Measurements from ENCODE around the gene PROZ. TPM values are rescaled to one million over a fixed set of nuclear protein-coding genes. Genes with fewer than 3 reads are reported as not detected.

Gene PROZ
- total RNA-seq, 1 experiment from 2014 or later = not detected

DNA sequence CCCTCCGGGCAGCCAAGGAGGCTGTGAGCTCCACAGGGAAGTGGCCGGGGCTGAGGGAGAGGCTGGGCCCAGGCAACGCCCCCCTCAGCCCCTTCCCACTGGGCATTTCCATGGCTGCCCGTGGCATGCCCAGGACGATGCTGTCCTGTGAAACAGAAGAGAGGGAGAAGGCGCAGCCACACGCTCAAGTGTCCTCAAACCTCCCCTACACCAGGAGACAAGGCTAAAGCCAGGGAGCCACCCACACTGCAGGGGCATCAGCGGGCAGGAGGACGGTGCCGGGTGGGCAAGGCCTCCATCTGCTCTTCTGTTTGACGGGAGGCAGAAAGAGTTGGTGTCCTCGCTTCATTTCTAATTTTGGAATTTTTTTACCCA, 14.2 kb upstream of the PROZ start:
- H3K27me3 ChIP-seq (ENCODE audit: control insufficient read depth, insufficient read depth, low read length) = no peaks in the 10 kb centered on the region
- H3K36me3 ChIP-seq (replicated peaks; ENCODE audit: control insufficient read depth, insufficient read depth, low read length) = no peaks in the 10 kb centered on the region
- no peak for DNase-seq
- no peak overlapping the region for H3K4me3 ChIP-seq (ENCODE audit: insufficient read depth, low read depth, low read length)

DNA sequence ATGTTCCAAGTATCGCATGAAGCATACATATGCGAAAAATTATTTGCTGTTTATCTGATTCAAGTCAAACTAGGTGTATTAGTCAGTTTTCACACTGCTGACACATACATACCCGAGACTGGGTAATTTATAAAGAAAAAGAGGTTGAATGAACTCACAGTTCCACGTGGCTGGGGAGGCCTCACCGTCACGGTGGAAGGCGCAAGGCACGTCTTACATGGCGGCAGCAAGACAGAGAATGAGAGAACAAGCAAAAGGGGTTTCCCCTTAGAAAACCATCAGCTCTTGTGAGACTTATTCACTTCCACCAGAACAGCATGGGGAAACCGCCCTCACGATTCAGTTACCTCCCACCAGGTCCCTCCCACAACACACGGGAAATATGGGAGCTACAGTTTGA, 13.0 kb upstream of the PROZ start:
- Histone ChIP-seq H3K27me3 (ENCODE audit: control insufficient read depth, insufficient read depth, low read length) (no peaks in the 10 kb centered on the region), H3K36me3 (replicated peaks; ENCODE audit: control insufficient read depth, insufficient read depth, low read length) (no peaks in the 10 kb centered on the region), H3K4me3 (ENCODE audit: insufficient read depth, low read depth, low read length) (no peak overlapping the region)
- DNase-seq = no peak

DNA sequence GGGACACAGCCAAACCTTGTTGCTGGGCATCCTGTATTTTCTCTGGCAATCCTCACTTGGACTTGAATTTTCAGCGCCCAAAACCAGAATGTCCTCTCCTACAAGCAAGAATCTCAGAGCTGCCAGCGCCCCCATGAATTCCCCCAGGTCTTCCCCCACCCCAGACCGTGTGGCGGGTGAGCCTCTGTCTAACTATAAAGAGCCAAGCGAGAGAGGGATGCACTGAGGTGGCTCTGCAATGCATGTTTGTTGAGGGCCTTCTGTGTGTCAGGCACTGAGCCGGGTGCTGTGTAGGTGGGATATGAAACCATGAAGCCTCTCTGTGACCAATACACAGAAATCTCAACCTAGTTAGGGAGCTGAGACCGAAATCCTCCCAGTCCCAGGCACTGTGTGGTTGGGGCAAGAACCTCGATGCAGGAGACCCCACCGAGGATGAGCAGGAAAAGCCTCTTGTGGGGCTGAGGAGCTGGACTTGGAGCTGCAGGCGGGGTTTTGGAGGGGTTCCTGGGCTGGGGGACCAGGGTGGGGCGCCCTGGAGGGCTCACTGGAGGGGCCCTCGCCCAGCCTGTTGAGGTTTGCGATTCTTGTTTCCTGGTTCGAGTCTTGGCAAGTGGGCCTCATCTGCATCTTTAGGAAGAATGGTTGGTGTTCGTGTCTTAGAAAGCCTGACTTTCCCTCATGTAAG, 12.4 kb upstream of the PROZ start:
- Histone ChIP-seq H3K27me3 (ENCODE audit: control insufficient read depth, insufficient read depth, low read length) (no peaks in the 10 kb centered on the region), H3K36me3 (replicated peaks; ENCODE audit: control insufficient read depth, insufficient read depth, low read length) (no peaks in the 10 kb centered on the region), H3K4me3 (ENCODE audit: insufficient read depth, low read depth, low read length) (no peak overlapping the region)
- peak; percentile 18 for DNase-seq

DNA sequence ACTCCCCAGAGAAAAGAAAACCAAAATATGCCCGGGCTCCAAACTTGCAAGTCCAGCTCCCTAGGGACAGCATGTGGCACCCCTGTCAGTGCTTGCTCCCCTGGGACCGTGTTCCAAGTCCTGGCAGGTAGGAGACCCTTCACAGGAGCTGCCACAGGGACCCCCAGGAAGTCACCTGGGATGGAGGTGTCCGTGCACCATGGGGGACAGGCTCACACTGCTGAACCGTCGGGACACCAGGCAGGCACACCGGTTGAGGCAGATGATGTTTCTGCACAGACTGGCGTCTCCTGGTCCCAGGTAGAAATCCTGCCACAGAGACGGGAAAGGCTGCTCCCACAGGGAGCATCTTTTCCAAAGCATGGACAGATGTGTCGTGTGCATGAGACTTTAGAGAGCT, 11.7 kb upstream of the PROZ start:
- DNase-seq = peak; percentile 20
- H3K36me3 ChIP-seq (replicated peaks; ENCODE audit: control insufficient read depth, insufficient read depth, low read length) = no peaks in the 10 kb centered on the region
- H3K4me3 ChIP-seq (ENCODE audit: insufficient read depth, low read depth, low read length) = no peak overlapping the region
- H3K27me3 ChIP-seq (ENCODE audit: control insufficient read depth, insufficient read depth, low read length) = peaks cover under 1% of the 10 kb centered on the region; the same call in 1 of the 2 replicates

DNA sequence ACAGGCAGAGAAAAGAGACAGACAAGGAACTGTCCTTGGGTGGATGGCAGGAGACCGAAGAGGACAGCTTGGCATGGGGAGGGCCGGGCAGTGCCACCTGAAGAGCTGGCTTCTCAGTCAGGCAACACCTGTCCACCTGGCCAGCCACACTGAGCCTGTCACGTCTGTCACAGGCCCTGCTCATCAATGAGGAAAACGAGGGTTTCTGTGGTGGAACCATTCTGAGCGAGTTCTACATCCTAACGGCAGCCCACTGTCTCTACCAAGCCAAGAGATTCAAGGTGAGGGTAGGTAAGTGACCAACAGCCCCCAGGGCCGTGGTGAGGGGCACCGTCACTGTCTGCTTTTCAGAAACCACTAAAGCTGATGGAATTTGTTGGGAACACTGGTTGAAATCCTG, 11.2 kb upstream of the PROZ start:
- no peak overlapping the region for H3K4me3 ChIP-seq (ENCODE audit: insufficient read depth, low read depth, low read length)
- peaks cover 4% of the 10 kb centered on the region for H3K27me3 ChIP-seq (ENCODE audit: control insufficient read depth, insufficient read depth, low read length)
- no peak for DNase-seq

DNA sequence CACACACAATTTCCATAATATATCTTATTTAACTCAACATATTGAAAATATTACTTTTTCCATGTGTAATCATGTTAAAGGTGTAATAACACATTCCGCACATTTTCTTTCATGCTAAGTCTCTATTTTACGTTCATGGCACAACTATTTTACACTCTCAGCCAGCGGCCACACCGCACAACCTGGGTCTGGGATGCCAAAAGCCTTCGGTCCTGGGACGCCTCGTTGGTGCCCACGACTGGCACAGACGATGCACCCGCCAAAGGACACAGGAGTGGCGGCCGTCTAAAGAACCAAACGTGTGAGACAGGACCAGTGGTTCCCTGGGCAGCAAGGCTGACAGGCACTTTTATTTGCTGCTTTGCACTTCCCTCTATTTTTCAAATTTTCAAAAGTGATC, 10.0 kb upstream of the PROZ start:
- no peak for DNase-seq
- Histone ChIP-seq H3K36me3 (replicated peaks; ENCODE audit: control insufficient read depth, insufficient read depth, low read length) (no peaks in the 10 kb centered on the region), H3K27me3 (ENCODE audit: control insufficient read depth, insufficient read depth, low read length) (peaks cover 15% of the 10 kb centered on the region), H3K4me3 (ENCODE audit: insufficient read depth, low read depth, low read length) (no peak overlapping the region)

More for the DNA sequence above, 11.2 kb upstream of the PROZ start:
- no peaks in the 10 kb centered on the region for H3K36me3 ChIP-seq (replicated peaks; ENCODE audit: control insufficient read depth, insufficient read depth, low read length)

DNA sequence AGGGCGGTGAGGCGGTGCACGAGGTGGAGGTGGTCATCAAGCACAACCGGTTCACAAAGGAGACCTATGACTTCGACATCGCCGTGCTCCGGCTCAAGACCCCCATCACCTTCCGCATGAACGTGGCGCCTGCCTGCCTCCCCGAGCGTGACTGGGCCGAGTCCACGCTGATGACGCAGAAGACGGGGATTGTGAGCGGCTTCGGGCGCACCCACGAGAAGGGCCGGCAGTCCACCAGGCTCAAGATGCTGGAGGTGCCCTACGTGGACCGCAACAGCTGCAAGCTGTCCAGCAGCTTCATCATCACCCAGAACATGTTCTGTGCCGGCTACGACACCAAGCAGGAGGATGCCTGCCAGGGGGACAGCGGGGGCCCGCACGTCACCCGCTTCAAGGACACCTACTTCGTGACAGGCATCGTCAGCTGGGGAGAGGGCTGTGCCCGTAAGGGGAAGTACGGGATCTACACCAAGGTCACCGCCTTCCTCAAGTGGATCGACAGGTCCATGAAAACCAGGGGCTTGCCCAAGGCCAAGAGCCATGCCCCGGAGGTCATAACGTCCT, 9.4 kb upstream of the PROZ start:
- peaks cover 17% of the 10 kb centered on the region for H3K27me3 ChIP-seq (ENCODE audit: control insufficient read depth, insufficient read depth, low read length)
- no peak overlapping the region for H3K4me3 ChIP-seq (ENCODE audit: insufficient read depth, low read depth, low read length)
- H3K36me3 ChIP-seq (replicated peaks; ENCODE audit: control insufficient read depth, insufficient read depth, low read length) = no peaks in the 10 kb centered on the region
- DNase-seq = peak; percentile 30

DNA sequence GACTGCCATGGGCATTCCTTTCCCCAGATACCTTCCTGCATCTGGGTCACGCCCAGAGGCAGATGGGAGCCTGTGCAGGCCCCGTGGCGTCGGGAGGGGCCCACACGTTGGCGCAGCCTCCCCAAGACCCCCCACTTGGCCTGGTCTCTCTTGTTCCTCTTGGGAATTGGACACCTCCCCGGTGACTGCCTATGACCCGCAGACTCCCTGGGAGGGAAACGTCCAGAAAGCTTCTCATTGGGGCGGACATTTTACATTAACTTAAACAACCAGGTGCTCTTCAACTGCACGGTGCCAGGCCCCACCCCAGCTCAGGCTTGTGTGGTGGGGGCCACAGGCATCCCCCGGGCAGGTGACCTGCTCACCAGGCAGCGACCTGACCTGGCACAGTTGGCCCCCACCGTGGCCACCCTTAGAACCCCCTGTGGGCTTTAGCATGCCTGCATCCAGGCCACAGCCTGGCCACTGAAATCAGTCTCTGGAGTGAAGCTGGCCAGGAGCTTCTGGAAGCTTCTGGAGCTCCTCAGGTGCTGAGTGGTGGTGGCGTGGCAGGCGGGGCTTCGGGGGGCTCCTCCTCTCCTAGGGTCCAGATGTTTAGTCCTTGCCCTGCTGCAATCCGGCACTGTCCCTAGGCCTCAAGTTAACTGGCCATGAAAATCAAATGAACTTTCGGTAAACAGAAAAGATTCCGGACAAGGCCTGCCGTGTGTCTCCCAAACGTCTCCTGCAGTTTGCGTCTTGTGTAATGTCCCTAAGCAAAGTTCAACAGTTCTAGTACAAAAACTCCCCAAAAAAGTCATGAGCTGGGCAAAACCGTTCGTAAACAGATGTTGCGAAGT, 8.5 kb upstream of the PROZ start:
- DNase-seq = peak; percentile 32

DNA sequence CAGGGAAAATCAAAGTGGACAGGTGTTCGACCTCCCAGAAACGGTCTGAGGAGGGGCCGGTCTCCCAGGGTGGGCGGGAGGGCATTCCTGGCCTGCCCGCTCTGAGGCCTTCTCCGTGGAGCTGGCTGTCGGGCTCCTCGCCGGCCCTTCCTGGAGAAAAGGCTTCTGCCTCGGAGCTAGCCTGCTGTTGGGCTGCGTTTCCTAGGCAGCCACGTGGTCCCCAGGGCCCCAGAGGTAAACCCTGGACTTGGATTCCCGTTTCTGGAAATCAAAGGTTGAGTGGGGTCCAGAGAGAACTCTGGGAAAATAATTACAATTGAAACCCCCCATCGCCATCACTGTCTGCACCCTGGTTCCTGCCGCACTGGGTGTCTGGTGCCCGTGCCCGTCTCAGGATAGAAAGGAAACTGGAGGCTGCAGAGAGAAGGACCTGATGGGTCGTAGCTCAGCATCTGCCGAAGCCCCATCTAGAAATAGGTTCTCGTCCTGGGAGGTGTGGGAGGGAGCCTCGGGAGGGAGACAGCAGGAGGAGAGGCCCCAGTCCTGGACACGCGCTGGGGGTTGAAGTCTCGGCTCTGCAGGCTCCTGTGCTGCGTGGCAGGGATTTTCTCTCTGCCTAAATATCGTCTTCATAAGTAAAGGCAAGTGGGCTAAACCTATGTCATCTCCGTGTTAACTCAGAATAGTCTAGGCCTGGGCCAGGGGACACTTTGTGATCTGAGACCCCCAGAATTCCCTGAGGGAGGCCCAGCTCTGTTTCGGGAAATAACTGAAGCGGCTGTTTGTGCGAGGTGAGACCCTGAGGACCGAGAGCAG, 7.7 kb upstream of the PROZ start:
- no peaks in the 10 kb centered on the region for H3K36me3 ChIP-seq (replicated peaks; ENCODE audit: control insufficient read depth, insufficient read depth, low read length)
- H3K4me3 ChIP-seq (ENCODE audit: insufficient read depth, low read depth, low read length) = no peak overlapping the region
- DNase-seq = peak; percentile 42
- peaks cover 17% of the 10 kb centered on the region for H3K27me3 ChIP-seq (ENCODE audit: control insufficient read depth, insufficient read depth, low read length)

More for the DNA sequence above, 8.5 kb upstream of the PROZ start:
- Histone ChIP-seq H3K4me3 (ENCODE audit: insufficient read depth, low read depth, low read length) (no peak overlapping the region), H3K27me3 (ENCODE audit: control insufficient read depth, insufficient read depth, low read length) (peaks cover 17% of the 10 kb centered on the region), H3K36me3 (replicated peaks; ENCODE audit: control insufficient read depth, insufficient read depth, low read length) (no peaks in the 10 kb centered on the region)

DNA sequence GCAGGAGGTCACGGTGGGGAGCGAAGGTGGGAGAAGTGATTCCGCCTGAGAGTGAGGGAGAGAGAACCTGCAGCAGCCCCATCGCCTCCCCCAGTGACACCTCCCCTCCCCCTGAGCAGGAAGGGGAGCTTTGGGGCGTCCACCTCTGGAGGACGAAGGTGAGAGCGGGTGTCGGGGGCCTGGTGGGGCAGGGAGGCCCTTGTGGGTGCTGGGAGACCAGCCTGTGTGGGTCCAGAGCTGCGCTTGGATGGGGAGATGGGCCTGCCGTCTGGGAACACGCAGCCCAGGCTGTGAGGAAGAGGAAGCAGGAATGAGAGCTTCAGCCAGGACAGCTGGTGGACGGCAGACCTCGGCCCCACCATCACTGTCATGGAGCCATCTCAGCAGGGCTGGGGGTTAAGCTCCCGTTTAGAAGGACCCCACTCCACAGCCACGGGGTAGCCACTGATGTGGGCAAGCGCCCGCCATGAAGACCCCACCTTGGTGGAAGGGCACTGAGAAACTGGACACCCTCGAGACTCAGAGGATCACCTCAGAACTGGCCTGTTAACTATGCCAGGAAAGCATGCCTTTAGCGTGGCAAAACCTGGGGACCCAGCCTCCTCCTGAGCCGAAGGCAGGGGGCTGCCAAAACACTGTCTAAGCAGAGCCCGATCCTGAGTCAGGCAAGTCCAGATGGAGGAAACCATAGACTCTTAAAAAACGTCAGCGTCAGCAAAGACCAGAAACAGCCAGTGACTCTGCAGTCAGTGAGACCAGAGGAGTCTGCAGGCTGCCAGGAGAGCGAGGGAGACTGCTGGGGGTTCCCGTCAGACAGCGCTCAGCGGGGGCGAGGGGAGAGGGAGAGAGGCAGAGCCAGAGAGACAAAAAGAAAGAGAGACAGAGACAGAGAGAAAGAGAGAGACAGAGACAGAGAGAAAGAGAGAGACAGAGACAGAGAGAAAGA, 6.4 kb upstream of the PROZ start:
- Histone ChIP-seq H3K4me3 (ENCODE audit: insufficient read depth, low read depth, low read length) (no peak overlapping the region), H3K27me3 (ENCODE audit: control insufficient read depth, insufficient read depth, low read length) (peaks cover 17% of the 10 kb centered on the region), H3K36me3 (replicated peaks; ENCODE audit: control insufficient read depth, insufficient read depth, low read length) (no peaks in the 10 kb centered on the region)
- peak; percentile 69 for DNase-seq

DNA sequence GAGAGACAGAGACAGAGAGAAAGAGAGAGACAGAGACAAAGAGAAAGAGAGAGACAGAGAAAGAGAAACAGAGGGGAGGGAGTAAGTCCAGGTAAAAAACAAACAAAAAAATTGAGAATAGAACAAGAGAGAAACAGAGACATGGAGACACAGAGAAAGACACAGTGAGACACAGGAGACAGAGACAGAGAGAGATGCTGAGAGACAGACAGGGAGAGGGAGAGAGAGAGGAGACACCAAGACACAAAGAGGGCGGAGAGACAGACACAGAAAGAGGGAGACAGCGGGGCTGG, 5.8 kb upstream of the PROZ start:
- Histone ChIP-seq H3K4me3 (ENCODE audit: insufficient read depth, low read depth, low read length) (peak overlapping the region; percentile 48), H3K36me3 (replicated peaks; ENCODE audit: control insufficient read depth, insufficient read depth, low read length) (no peaks in the 10 kb centered on the region), H3K27me3 (ENCODE audit: control insufficient read depth, insufficient read depth, low read length) (peaks cover 17% of the 10 kb centered on the region)
- DNase-seq = peak; percentile 40

DNA sequence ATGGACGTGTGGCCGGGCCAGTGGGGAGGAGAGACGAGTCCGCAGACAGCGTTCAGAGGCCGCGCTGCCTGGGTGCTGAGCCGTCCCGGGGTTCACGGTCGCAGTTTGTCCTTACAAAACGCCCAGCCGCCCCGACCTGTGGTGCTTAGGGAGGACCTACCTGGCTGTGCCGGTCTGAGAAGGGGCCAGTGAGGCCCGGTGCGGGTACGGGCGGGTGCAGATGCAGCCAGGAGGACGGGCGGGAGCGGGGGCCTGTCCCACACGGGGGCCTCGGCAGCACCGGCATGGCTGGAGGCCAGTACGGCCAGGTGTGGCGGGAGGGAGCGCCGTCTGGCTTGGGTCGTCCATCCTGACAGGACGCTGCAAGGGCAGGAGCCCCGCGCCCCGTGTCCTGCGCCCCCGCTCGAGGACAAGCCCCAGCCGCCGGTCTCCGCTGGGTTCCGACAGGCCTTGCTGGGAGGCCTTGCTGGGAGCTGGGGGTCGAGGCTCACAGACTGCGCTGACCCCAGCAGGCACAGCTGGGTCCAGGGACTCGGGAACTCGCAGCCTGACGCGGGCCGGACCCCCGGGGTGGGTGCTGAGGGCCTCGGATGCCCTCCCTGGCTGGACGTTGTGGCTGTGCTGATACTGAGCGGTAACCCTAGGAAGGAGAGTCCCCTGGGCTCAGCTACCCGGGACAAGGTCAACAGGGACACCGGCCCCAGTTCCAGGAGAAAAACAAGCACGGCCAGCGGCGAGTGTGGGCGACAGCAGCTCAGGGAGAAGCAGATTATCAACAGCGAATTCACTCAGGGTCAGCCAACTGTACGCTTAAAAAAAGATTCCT, 5.3 kb upstream of the PROZ start:
- Histone ChIP-seq H3K4me3 (ENCODE audit: insufficient read depth, low read depth, low read length) (peak overlapping the region; percentile 48), H3K36me3 (replicated peaks; ENCODE audit: control insufficient read depth, insufficient read depth, low read length) (no peaks in the 10 kb centered on the region), H3K27me3 (ENCODE audit: control insufficient read depth, insufficient read depth, low read length) (peaks cover 17% of the 10 kb centered on the region)
- DNase-seq = peak; percentile 83
